CD4-positive, alpha-beta T cell treated with Interleukin-17A for 1 hour (primary cell): ENCODE measurements around the gene SCUBE3.
A peak's percentile ranks its signal among the peaks of the same experiment; 100 is the strongest.

Experiments
- DNase-seq: peaks from one replicate; pipeline ENCODE4 v3.0.0-alpha.2; 2020

SCUBE3 gene

GRCh38 chr6:35181933-35182612 is 31.7 kb upstream of the SCUBE3 start:
- DNase-seq = no peak

- DNase-seq = no peak
Observed at GRCh38 chr6:35183281-35183680, 30.5 kb upstream of the SCUBE3 start.

GRCh38 chr6:35183935-35184334 is 29.8 kb upstream of the SCUBE3 start:
- DNase-seq = no peak

- DNase-seq = no peak
Observed at GRCh38 chr6:35184580-35185301, 29.0 kb upstream of the SCUBE3 start.

GRCh38 chr6:35185302-35185681 is 28.5 kb upstream of the SCUBE3 start:
- DNase-seq = no peak

GRCh38 chr6:35185971-35186370 is 27.8 kb upstream of the SCUBE3 start:
- no peak for DNase-seq

GRCh38 chr6:35186571-35186970 is 27.2 kb upstream of the SCUBE3 start:
- DNase-seq = no peak

GRCh38 chr6:35188886-35189285 is 24.9 kb upstream of the SCUBE3 start:
- DNase-seq = no peak

GRCh38 chr6:35190306-35190705 is 23.4 kb upstream of the SCUBE3 start:
- DNase-seq = no peak

GRCh38 chr6:35191889-35192288 is 21.9 kb upstream of the SCUBE3 start:
- peak; percentile 25 for DNase-seq

- DNase-seq = no peak
Observed at GRCh38 chr6:35192301-35192860, 21.4 kb upstream of the SCUBE3 start.

GRCh38 chr6:35194390-35194789 is 19.4 kb upstream of the SCUBE3 start:
- no peak for DNase-seq

GRCh38 chr6:35195120-35195780 is 18.5 kb upstream of the SCUBE3 start:
- no peak for DNase-seq

GRCh38 chr6:35197196-35197595 is 16.6 kb upstream of the SCUBE3 start:
- DNase-seq = no peak

- no peak for DNase-seq
Observed at GRCh38 chr6:35199866-35200265, 13.9 kb upstream of the SCUBE3 start.

GRCh38 chr6:35202066-35202546 is 11.7 kb upstream of the SCUBE3 start:
- DNase-seq = no peak

GRCh38 chr6:35203152-35203670 is 10.5 kb upstream of the SCUBE3 start:
- DNase-seq = no peak

- no peak for DNase-seq
Observed at GRCh38 chr6:35203680-35204079, 10.1 kb upstream of the SCUBE3 start.

GRCh38 chr6:35206346-35206745 is 7.4 kb upstream of the SCUBE3 start:
- no peak for DNase-seq

- DNase-seq = no peak
Observed at GRCh38 chr6:35208419-35208818, 5.3 kb upstream of the SCUBE3 start.

GRCh38 chr6:35209081-35209480 is 4.7 kb upstream of the SCUBE3 start:
- no peak for DNase-seq

GRCh38 chr6:35209622-35210247 is 4.0 kb upstream of the SCUBE3 start:
- DNase-seq = no peak

- DNase-seq = no peak
Observed at GRCh38 chr6:35213298-35213791, 411 bp upstream of the SCUBE3 start.
